NCI-H2107 treated with DMSO at 0.1 percent for 48 hours (cell line): ENCODE measurements around the gene TMEM116.
"Not testable (repeated sequence)": the region's sequence is repeated elsewhere in the genome, so short reads cannot be mapped to it uniquely, and the experiment has no call there.

Experiments used
- DNase-seq: peaks from one replicate; lab custom pipeline; 2025; ENCODE audit not compliant: unreplicated experiment; lab: John Stamatoyannopoulos, UW

The TMEM116 gene

DNA sequence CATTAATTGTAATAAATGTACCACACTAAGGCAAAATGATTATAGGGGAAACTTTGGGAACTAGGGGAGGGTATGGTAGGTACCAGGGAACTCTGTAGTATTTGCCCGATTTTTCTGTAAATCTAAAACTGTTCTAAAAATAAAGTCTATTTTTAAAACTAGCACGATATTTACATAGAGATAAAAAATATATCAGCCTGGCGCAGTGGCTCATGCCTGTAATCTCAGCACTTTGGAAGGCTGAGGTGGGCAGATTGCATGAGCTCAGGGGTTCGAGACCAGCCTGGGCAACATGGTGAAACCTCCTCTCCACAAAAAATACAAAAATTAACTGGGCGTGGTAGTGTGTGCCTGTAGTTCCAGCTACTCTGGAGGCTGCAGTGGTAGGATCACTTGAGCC lies 32.4 kb downstream of the TMEM116 start:
- DNase-seq: no peak

DNA sequence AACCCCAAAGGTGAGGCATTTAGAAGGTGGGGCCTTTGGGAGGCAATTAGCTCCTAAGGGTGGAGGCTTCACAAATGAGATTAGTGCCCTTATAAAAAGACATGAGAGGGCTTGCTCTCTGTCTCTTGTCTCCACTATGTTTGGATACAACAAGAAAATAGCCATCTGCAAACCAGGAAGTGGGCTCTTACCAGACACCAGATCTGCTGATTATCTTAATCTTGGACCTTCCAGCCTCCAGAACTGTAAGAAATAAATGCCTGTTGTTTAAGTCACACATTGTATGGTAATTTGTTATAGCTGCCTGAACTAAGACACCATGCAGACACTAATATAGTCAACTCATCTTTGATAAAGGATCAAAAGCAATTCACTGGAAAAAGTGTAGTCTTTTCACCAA lies 34.4 kb downstream of the TMEM116 start:
- no peak for DNase-seq

DNA sequence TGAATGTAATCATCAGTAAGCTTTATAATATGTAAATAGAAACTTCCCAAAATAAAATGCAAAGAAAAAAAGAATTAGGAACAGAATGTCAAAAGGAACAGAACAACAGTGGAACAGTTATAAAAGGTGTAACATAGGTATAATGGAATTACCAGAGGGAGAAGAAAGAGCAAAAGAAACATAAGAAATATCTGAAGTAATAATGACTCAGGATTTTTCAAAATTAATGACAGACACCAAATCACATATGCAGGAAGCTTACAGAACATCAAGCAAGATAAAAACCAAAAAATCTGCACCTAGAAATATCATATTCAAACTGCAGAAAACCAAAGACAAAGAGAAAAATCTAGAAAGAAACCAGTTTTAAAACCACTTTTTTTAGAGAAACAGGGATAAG lies 36.1 kb downstream of the TMEM116 start:
- DNase-seq: no peak

DNA sequence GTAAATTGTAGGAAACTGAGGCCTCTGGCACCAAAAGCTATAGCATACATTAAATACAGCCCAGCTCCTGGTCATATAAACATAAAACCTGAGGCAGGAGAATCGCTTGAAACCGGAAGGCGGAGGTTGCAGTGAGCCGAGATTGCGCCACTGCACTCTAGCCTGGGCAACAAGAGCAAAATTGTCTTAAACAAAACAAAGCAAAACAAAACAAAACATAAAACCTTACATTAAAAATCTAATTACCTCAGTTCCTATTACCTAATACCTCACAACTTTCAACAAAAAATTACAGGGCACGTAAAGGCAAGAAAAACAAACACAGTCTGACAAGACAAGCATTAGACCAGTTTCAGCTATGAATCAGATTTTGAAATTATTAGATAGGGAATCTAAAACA lies 36.7 kb downstream of the TMEM116 start:
- DNase-seq: no peak

DNA sequence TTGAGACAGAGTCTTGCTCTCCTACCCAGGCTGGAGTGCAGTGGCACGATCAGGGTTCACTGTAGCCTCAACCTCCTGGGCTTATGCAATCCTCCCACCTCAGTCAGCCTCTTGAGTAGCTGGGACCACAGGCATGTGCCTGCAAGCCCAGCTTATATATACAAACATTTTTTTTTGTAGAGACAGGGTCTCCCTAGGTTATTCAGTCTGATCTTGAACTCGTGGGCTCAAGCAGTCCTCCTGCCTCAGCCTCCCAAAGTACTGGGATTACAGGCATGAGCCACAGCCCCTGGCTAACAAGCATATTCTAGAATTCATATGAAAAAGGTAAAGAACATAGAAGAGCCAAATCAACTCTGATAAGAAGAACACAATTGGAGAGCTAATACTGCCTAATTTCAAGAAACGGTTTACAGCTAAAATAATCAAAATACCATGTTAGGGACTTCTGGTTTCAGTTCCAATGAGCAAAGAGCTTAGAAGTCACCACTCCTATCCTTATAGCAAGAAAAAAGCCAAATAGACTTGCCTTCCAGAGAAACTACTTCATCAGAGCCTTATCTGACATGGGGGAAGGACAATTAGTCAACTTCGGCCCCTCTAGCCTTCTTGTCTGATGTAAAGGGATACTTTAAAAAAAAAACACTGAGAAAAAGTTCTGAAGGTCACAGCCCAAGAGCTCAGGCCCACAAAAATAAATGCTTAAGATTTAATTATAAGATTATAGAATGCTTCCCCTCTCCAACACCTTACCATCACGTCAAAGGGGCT lies 37.6 kb downstream of the TMEM116 start:
- no peak for DNase-seq

DNA sequence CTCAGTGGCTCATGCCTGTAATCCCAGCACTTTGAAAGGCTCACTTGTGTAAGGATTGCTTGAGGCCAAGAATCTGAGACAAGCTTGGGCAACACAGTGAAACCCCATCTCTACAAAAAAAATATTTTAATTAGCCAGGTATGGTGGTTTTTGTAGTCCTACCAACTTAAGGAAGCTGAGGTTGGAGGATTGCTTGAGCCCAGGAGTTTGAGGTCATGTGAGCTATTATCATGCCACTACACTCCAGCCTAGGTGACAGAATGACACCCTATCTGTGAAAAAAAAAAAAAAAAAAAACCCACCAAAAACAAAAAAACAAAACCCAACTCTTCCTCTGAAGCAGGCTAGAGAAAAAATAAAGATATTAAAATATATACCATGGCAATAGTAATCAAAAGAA lies 41.2 kb downstream of the TMEM116 start:
- DNase-seq: no peak

DNA sequence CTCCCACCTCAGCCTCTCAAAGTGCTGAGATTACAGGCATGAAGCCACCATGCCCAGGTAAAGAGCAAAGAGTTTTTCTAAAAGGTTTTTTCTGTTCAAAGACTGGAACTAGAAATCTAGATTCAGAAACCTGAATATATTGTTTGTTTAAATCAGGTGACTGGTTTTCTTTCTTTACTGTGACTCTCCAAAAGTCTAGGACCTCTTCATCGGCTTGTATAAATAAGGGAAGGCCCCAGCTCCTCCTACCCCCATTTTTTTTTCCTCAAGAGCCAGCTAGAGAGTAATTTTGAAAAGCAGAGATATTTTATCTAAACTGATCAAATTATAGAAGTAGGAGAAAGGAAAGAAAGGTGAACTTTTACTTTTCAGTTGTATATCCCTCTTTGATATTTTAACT lies 48.0 kb downstream of the TMEM116 start:
- no peak for DNase-seq

DNA sequence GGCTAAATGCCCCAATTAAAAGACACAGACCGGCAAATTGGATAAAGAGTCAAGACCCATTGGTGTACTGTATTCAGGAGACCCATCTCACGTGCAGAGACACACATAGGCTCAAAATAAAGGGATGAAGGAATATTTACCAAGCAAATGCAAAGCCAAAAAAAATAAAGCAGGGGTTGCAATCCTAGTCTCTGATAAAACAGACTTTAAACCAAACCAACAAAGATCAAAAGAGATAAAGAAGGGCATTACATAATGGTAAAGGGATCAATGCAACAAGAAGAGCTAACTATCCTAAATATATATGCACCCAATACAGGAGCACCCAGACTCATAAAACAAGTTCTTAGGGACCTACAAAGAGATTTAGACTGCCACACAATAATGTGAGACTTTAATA lies 53.4 kb downstream of the TMEM116 start:
- DNase-seq: not testable (repeated sequence)

DNA sequence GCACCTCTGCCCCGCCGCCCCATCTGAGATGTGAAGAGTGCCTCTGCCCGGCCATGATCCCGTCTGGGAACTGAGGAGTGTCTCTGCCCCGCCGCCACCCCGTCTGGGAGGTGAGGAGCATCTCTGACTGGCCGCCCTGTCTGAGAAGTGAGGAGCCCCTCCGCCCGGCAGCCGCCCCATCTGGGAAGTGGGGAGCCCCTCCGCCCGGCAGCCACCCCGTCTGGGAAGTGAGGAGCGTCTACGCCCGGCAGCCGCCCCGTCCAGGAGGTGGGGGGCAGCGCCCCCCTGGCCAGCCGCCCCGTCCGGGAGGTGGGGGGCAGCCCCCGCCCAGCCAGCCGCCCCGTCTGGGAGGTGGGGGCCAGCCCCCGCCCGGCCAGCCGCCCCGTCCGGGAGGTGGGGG lies 55.7 kb downstream of the TMEM116 start:
- DNase-seq: not testable (repeated sequence)

DNA sequence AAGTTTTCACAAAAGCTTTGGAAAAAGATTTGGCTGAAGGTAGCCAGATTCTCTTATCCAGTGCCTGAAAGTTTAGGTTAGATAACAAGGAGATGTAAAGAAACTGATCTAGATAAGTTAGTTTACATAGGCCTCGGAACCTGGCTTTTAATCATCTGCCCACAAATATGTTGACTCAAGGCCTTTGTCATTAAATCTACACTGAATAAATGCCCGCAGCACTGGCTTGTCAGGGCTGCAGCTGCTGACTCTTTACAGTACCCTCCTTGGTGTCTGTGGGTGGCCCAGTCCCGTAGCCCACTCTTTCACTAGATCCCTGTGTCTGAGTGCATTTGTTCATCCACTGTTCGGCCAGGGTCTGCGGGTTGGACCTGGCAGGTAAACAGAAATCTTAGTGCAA lies 58.0 kb downstream of the TMEM116 start:
- no peak for DNase-seq

DNA sequence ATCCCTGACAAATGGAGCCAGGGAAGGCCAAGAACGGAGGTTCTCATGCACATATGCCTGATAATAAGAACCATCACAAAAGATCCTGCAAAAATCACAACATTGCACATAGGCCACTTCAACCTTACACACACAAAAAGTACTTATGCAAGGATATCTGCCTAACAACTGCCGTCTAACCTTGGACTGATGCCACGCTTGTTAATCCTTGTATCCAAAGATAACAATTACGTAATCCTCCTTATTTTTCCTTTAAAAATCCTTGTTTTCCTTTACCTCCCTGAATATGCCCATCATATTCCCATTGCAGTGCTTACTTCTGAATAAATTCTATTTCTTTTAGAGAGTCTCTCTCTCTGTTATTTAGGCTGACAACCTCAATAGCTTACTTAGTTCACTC lies 59.5 kb downstream of the TMEM116 start:
- no peak for DNase-seq

DNA sequence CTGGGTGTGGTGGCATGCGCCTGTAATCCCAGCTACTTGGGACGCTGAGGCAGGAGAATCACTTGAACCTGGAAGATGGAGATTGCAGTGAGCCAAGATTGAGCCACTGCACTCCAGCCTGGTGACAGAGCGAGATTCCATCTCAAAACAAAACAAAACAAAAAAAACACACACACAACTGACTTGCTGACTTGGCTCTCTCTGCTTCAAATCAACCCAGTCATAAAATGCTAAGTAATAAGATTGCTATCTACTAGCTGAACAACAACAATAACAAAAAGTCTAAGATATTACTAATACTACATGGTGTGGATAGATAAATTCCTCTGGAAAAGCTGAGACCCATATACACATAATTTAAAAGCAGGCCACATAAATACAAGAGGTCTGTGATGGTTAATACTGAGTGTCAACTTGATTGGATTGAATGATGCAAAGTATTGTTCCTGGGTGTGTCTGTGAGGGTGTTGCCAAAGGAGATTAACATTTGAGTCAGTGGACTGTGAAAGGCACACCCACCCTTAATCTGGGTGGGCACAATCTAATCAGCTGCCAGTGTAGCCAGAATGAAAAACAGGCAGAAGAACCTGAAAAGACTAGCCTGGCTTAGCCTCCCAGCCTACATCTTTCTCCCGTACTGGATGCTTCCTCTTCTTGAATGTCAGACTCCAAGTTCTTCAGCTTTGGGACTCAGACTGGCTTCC lies 60.7 kb downstream of the TMEM116 start:
- not testable (repeated sequence) for DNase-seq

DNA sequence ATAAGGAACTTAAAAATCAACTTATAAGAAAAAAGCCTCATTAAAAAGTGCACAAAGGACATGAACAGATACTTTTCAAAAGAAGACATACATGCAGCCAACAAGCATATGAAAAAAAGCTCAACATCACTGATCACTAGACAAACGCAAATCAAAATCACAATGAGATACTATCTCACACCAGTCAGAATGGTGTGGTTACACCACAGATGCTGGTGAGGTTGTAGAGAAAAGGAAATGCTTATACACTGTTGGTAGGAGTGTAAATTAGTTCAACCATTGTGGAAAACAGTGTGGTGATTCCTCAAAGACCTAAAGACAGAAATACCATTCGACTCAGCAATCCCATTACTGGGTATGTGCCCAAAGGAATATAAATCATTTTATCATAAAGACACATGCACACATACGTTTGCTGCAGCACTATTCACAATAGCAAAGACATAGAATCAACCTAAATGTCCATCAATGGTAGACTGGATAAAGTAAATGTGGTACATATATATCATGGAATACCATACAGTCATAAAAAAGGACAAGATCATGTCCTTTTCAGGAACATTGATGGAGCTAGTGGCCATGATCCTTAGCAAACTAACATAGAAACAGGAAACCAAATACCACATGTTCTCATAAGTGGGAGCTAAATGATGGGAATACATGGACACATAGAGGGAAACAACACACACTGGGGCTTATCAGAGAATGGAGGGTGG lies 61.8 kb downstream of the TMEM116 start:
- DNase-seq: not testable (repeated sequence)

DNA sequence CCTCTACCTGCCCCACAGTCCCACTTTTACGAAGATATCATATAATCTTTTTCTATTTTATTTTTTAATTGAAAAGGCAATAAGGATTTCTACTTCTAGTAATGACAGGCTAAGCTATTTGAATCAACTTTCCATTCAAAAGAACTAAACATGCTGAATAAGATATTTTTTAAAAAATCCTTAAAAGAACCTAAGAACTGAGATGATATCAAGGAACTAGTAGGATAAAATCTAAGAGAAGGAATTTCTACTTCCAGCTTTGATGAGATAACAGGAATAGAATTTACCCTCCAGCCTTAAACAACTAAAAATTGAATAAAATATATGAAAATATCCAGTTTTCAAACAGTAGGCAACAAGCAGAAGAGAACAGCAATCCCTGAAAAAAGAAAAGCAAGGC lies 69.0 kb downstream of the TMEM116 start:
- no peak for DNase-seq

DNA sequence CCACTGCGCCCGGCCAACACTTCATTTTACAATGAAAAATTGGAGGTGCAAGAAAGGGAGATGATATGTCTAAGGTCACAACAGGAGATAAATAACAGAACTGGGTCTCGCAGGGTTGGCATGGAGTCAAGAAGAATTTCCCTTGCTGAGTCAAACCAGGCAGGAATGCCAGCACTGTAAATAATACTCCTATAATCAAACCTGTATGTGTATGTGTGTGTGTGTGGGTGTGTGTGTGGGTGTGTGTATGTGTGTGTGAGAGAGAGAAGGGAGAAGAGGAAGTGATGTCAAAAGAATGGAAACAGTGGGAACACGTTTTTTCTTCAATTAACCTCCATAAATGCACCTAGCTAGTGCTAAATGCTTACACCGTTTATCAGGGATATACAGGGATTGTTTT lies 70.4 kb downstream of the TMEM116 start:
- DNase-seq: no peak

DNA sequence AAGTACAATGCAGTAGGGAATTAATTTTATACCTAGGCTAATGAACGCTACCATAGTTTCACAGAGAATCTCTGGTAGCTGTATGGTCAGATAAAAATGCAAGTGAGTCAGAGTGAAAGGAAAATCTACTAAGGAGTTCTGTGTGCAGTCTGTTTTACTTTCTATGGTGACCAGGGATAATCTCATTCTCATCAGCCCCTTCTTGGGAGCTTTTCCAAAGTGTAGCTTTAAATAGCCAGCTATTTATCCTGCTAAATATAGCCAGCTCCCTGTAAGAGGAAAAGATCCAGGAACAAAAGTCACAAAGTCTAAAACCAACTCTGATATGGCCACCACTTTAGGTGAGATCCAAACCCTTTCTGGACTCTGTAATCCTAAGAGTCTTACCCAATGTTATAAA lies 75.5 kb downstream of the TMEM116 start:
- no peak for DNase-seq

DNA sequence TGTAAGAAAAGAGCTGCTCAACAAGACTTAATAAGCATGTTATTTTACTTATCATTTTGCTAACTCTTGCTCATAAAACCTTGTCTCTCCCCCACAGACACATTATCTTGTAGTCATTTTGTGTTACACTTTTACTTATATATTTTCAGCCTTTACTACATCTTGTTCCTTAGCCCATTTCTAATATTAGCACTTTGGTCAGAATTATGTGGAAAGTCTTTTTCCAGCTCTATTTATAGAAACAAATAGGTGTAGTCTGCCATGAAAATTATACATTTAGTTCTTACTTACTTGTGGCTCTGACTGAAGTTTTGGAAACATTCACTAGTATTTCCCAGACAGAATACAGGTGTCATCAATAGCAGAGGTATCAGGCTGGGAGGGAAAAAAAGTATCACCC lies 76.1 kb downstream of the TMEM116 start:
- DNase-seq: no peak

DNA sequence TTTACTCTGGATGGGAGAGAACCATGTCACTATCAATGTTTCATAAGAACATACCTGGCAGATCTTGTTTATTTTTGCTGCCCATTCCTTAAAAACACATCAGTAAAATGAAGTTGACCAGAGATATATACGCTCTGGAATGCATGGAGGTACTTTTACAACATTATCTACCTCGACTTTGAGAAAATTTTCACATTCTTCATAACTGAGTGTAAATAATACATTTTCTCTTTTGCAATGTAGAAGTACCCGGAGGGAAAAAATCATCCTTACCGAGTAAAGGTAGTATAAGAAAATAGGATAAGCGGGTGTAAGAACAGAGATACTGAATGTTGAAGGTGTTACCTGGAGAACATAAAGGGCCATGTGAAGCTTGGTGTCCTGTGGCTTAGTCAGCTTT lies 80.7 kb downstream of the TMEM116 start:
- no peak for DNase-seq

DNA sequence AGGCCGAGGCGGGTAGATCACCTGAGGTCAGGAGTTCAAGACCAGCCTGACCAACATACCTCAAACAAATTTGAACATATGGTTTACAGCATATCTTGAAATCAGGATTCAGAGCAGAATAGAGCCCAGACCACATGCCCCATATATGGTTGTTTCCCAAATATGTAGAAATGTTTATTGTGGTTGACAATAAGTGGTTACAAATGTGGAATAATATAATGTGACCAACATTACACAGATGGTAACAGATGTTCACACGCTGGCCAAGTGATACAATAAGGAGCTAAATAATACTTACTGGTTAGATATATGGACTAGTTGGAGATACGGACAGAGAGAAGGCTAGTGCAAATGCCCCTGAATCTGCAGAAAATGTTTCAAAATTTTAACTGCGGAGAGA lies 85.6 kb downstream of the TMEM116 start:
- DNase-seq: no peak

DNA sequence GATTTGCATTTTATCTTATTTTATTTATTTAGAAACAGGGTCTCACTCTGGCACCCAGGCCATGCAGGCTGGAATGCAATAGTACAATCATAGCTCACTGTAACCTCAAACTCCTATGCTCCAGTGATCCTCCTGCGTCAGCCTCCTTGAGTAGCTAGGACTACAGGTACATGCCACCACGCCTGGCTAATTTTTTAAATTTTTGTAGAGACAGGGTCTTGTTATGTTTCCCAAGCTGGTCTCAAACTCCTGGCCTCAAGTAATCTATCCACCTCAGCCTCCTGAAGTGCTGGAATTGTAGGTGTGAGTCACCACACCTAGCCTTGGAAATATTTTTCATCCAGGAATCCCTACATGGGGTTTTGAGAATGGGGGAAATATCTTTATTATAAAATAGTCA lies 86.3 kb downstream of the TMEM116 start:
- DNase-seq: no peak

DNA sequence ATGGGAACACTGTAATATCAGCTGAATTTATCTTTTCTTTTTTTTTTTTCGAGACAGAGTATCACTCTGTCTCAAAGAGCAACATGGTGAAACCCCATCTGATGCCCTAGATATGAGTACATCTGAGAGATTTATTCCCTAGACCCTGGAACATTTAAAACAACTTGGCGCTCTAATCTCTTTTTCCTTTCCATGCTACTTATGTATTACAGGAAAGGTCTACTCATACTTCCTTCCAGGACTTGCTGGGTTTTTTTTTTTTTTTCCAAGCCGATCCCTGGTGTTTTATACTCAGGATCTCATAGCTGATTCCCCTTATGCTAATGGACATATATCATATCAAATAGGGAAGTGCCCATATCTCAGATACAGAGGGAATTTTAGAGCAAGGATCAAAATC lies 87.8 kb downstream of the TMEM116 start:
- no peak for DNase-seq

DNA sequence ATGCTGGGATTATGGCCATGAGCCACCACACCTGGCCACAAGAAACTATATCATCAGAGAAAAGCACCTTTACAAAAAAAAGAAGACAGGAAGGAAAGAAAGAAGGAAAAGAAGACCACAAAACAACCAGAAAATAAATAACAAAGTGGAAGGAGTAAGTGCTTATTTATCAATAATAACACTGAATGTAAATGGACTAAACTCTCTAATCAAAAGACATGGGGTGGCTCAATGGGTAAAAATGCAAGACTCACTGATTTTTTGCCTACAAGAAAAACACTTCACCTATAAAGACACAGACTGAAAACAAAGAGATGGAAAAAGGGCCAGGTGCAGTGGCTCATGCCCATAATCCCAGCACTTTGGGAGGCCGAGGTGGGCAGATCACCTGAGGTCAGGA lies 105.2 kb downstream of the TMEM116 start:
- DNase-seq: no peak
